Activated T-helper 2 cell treated with anti-CD3 and anti-CD28 coated beads, Interferon-gamma antibody, Interleukin-2, Interleukin-4, amounts not matched to agents 10 μg/mL and 5 μg/mL and 100 μg/mL, durations not matched to agents 14 hours and 24 hours and 36 hours (primary cell): Measurements from ENCODE around the gene NUMB. TPM values are rescaled to one million over a fixed set of nuclear protein-coding genes. Genes with fewer than 3 reads are reported as not detected.
"Not testable (repeated sequence)": the region's sequence is repeated elsewhere in the genome, so short reads cannot be mapped to it uniquely, and the experiment has no call there.

Source experiments
- DNase-seq: peaks from one replicate; pipeline ENCODE4 v3.0.0; 2021; ENCODE audit warnings: low spot score
- H3K27ac Mint-ChIP-seq: one replicate; pipeline ENCODE4 v1.8.0; 2021; ENCODE audit warnings: mixed read lengths
- H3K27me3 Mint-ChIP-seq: one replicate; pipeline ENCODE4 v1.8.0; 2021; ENCODE audit warnings: low read depth, mixed read lengths
- H3K36me3 Mint-ChIP-seq: one replicate; pipeline ENCODE4 v1.8.0; 2021; ENCODE audit warnings: low read depth, mixed read lengths
- H3K4me1 Mint-ChIP-seq: one replicate; pipeline ENCODE4 v1.8.0; 2021; ENCODE audit warnings: low read depth, mixed read lengths
- H3K4me3 Mint-ChIP-seq: one replicate; pipeline ENCODE4 v1.8.0; 2021; ENCODE audit warnings: low read depth, mild to moderate bottlenecking, moderate library complexity, mixed read lengths
- H3K9me3 Mint-ChIP-seq: one replicate; pipeline ENCODE4 v1.8.0; 2021; ENCODE audit warnings: mixed read lengths
- intact Hi-C: fragments of 100-400 bp; cut with micrococcal nuclease; formaldehyde crosslinking; loops from one replicate; pipeline ENCODE4 v1.15.1; 2023
- total RNA-seq: library from RNA; stranded (reverse); gene quantifications from 2 replicates; pipeline ENCODE4 v1.2.3, GENCODE V29; 2022

The NUMB gene
- total RNA-seq, 1 donor from 2014 or later, result 52.4 TPM

DNA sequence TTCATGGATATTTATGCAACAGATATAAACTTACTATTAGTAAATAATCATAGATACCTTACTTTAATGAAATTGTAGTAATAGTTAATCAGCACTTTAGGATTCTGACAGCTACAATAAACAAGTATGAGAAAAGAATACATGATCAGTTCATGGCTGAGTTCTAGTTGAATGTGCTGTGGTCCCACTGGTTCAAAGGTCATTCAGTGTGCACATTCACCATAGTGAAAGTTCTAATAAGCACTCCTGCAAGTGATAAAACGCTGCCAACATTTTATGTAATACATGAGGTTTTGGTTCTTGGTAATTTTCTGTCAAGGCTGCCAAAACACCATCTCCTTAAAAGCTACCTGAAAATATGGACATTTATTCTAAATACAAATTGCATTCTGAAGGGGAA lies 92.6 kb downstream of the NUMB start:
- no peaks in the 10 kb centered on the region for H3K4me1 Mint-ChIP-seq
- no peaks in the 10 kb centered on the region for H3K9me3 Mint-ChIP-seq
- peaks cover 8% of the 10 kb centered on the region for H3K36me3 Mint-ChIP-seq
- no peak for DNase-seq
- no peak overlapping the region for H3K27ac Mint-ChIP-seq
- H3K4me3 Mint-ChIP-seq, result no peak overlapping the region
- intact Hi-C loops, result no loop called here
- H3K27me3 Mint-ChIP-seq, result no peaks in the 10 kb centered on the region

DNA sequence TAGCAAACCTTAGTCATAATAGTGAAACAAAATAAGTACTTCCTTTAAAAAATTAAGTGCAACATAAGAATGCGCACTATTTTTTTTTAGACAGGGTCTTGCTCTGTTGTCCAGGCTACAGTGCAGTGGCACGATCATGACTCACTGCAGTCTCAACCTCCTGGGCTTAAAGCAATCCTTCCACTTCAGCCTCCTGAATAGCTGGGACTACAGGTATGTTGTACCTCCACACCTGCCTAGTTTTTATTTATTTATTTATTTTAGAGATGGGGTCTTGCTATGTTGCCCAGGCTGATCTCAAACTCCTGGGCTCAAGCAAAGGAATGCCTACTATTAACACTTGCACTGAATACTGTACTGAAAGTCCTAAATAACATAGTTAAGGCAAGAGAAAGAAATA lies 93.8 kb downstream of the NUMB start:
- DNase-seq, result no peak
- H3K27ac Mint-ChIP-seq, result no peak overlapping the region
- H3K4me1 Mint-ChIP-seq, result no peaks in the 10 kb centered on the region
- no peaks in the 10 kb centered on the region for H3K9me3 Mint-ChIP-seq
- H3K27me3 Mint-ChIP-seq, result no peaks in the 10 kb centered on the region
- H3K4me3 Mint-ChIP-seq, result no peak overlapping the region
- intact Hi-C loops, result no loop called here
- H3K36me3 Mint-ChIP-seq, result peaks cover 8% of the 10 kb centered on the region

- Mint-ChIP-seq H3K9me3 (no peaks in the 10 kb centered on the region), H3K27ac (peak overlapping the region; percentile 43), H3K4me1 (no peaks in the 10 kb centered on the region)
Observed at GRCh38 chr14:73359445-73359844, 98.9 kb downstream of the NUMB start.

GRCh38 chr14:73358187-73358586 lies 100.2 kb downstream of the NUMB start:
- H3K27me3 Mint-ChIP-seq, result no peaks in the 10 kb centered on the region
- no peak overlapping the region for H3K27ac Mint-ChIP-seq
- intact Hi-C loops, result no loop called here
- peaks cover 5% of the 10 kb centered on the region for H3K36me3 Mint-ChIP-seq
- H3K9me3 Mint-ChIP-seq, result no peaks in the 10 kb centered on the region
- no peaks in the 10 kb centered on the region for H3K4me1 Mint-ChIP-seq
- no peak overlapping the region for H3K4me3 Mint-ChIP-seq
- DNase-seq, result no peak

More at GRCh38 chr14:73359445-73359844, 98.9 kb downstream of the NUMB start:
- peaks cover 10% of the 10 kb centered on the region for H3K36me3 Mint-ChIP-seq
- intact Hi-C loops, result no loop called here
- H3K4me3 Mint-ChIP-seq, result no peak overlapping the region
- no peaks in the 10 kb centered on the region for H3K27me3 Mint-ChIP-seq
- DNase-seq, result no peak

DNA sequence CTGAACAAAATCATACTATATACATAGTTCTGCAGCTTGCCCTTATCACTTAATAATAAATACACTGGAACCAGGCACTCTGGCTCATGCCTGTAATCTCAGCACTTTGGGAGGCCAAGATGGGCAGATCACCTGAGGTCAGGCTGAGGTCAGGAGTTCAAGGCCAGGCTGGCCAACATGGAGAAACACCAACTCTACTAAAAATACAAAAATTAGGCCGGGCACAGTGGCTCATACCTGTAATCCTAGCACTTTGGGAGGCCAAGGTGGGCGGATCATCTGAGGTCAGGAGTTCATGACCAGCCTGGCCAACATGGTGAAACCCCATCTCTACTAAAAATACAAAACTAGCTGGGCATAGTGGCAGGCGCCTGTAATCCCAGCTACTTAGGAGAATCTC lies 109.3 kb downstream of the NUMB start:
- H3K4me3 Mint-ChIP-seq, intact Hi-C loops, H3K9me3 Mint-ChIP-seq, H3K27ac Mint-ChIP-seq, H3K27me3 Mint-ChIP-seq, DNase-seq, H3K36me3 Mint-ChIP-seq, H3K4me1 Mint-ChIP-seq: not testable (repeated sequence)

DNA sequence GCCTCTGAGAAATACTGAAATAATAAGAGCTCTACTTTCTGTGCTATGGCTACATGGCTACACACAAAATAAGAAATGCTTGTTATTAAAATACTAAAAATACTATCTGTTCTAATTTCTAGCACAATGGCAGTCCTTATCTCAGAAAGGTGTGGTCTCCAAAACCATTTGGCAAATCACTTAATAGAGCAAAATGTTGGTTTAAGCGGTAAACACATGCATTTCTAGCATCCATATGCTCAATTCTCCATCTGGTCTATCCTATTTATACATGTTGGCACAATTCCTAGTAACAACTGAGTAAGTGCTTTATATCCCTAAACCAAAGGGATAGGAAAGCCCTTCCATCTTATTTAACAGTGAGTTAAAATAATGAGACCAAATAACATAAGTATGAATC lies 114.0 kb downstream of the NUMB start:
- Mint-ChIP-seq H3K9me3 (no peaks in the 10 kb centered on the region), H3K4me1 (peaks cover 14% of the 10 kb centered on the region), H3K36me3 (no peaks in the 10 kb centered on the region), H3K27me3 (no peaks in the 10 kb centered on the region), H3K27ac (no peak overlapping the region), H3K4me3 (no peak overlapping the region)
- intact Hi-C loops, result no loop called here
- no peak for DNase-seq

DNA sequence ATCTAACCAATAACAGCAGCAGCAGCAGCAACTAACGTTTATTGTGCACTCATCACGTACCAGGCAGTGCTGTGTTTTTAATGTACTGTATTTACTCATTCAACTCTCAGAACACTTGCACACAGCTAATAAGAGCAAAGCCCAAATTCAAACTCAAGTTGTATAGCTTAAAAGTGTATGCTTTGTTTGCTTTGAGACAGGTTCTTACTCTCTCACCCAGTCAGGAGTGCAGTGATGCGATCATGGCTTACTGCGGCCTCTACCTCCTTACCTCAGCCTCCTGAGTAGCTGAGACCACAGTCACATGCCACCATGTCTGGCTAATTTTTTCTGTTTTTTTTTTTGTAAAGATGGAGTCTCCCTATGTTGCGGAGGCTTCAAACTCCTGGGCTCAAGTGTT lies 115.7 kb downstream of the NUMB start:
- DNase-seq, result no peak
- no peaks in the 10 kb centered on the region for H3K36me3 Mint-ChIP-seq
- H3K4me3 Mint-ChIP-seq, result no peak overlapping the region
- no peaks in the 10 kb centered on the region for H3K9me3 Mint-ChIP-seq
- H3K27me3 Mint-ChIP-seq, result no peaks in the 10 kb centered on the region
- peaks cover 14% of the 10 kb centered on the region for H3K4me1 Mint-ChIP-seq
- intact Hi-C loops, result no loop called here
- no peak overlapping the region for H3K27ac Mint-ChIP-seq

DNA sequence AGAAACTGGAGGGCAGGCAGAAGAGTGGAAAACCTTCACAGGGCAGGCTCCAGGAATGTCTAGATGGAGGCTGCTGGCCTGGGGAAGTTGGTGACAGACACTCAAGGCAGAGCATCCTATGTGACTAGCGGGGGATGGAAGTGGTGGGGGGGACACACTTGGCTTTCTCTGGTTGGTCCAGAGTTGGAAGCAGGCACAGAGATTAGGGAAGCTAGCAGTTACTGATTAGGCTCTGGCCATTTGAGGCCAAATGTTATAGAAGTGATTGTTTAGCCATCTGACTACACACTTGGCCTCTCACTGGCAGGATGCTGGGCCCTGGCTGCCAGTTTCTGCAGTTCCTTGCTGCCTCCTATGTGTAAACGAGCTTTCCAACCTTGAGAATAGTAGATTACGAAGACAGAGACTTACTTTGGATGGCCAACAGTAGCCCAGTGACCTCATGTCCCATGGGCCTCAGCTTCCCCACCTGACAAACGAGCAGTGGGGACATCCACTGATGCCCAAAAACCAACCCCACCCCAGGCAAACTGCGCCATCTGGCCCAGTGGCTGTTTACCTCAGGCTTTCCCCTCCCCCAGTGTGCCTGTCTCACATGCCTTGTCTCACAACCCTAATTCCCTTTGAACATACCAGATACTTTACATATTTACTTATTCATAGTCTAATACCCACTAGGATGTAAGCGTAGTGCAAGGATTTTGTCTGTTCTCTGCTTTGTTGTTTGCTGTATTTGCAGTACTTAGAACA lies 118.3 kb downstream of the NUMB start:
- intact Hi-C loops, result no loop called here
- peaks cover 11% of the 10 kb centered on the region for H3K4me1 Mint-ChIP-seq
- no peak overlapping the region for H3K4me3 Mint-ChIP-seq
- no peak for DNase-seq
- H3K27me3 Mint-ChIP-seq, result no peaks in the 10 kb centered on the region
- no peaks in the 10 kb centered on the region for H3K9me3 Mint-ChIP-seq
- no peaks in the 10 kb centered on the region for H3K36me3 Mint-ChIP-seq
- H3K27ac Mint-ChIP-seq, result no peak overlapping the region

GRCh38 chr14:73339206-73339605 lies 119.1 kb downstream of the NUMB start:
- Mint-ChIP-seq H3K4me3 (no peak overlapping the region), H3K36me3 (no peaks in the 10 kb centered on the region), H3K27me3 (no peaks in the 10 kb centered on the region), H3K4me1 (peaks cover 11% of the 10 kb centered on the region), H3K9me3 (no peaks in the 10 kb centered on the region), H3K27ac (no peak overlapping the region)
- DNase-seq, result no peak
- intact Hi-C loops, result no loop called here

GRCh38 chr14:73338551-73338950 lies 119.8 kb downstream of the NUMB start:
- Mint-ChIP-seq H3K4me3 (no peak overlapping the region), H3K9me3 (no peaks in the 10 kb centered on the region)

DNA sequence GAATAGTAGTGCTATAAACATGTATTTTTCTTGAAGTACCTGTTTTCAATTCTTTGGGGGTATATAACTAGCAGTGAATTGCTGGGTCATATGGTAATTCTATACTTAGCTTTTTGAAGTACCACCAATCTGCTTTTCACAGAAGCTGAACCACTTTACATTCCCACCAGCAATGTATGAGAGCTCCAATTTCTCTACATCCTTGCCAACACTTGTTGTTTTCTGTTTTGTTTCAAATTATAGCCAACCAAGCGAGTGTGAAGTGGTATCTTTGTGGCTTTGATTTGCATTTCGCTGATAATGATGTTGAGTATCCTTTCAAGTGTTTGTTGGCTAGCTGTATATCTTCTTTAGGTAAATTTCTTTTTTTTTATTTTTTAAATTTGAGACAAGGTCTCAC lies 125.3 kb downstream of the NUMB start:
- no peak for DNase-seq
- Mint-ChIP-seq H3K27ac (no peak overlapping the region), H3K4me1 (no peaks in the 10 kb centered on the region), H3K9me3 (no peaks in the 10 kb centered on the region), H3K36me3 (no peaks in the 10 kb centered on the region), H3K27me3 (no peaks in the 10 kb centered on the region), H3K4me3 (no peak overlapping the region)
- intact Hi-C loops, result no loop called here

More at GRCh38 chr14:73338551-73338950, 119.8 kb downstream of the NUMB start:
- peaks cover 11% of the 10 kb centered on the region for H3K4me1 Mint-ChIP-seq
- H3K27ac Mint-ChIP-seq, result no peak overlapping the region
- no peaks in the 10 kb centered on the region for H3K27me3 Mint-ChIP-seq
- intact Hi-C loops, result no loop called here
- H3K36me3 Mint-ChIP-seq, result no peaks in the 10 kb centered on the region
- no peak for DNase-seq

DNA sequence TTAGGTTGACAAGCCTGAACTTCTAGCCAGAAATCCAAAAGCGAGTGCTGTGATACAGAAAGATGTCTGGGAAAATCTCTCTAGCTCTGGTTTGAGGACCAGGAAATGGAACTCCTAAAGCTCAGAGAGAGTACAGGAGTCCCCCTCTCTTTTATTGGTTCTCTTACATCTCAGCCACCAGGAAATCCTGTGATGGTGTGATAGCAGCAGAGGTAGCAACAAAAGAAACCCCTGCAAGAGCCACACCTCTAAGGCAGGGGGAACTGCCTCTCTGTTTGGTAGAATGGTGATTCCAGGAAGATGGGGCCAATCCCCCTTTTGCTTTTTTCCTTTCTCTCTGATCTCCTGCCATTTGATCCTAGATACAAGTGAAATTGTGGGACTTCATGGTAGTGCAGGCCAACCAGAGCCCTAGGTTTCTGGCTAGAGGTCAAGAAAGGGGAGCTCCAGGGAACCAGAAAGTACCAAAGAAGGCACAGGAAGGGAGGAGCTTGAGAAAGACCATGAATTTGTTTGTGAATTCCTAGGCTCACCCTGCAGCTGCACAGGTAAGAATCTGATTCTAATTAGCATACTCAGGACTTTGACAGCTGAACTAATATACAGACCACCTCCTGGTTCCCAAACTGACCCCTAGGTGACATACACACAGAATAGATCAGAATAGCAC lies 132.6 kb downstream of the NUMB start:
- H3K27me3 Mint-ChIP-seq, result no peaks in the 10 kb centered on the region
- no peaks in the 10 kb centered on the region for H3K9me3 Mint-ChIP-seq
- H3K4me1 Mint-ChIP-seq, result peaks cover 27% of the 10 kb centered on the region
- peaks cover 7% of the 10 kb centered on the region for H3K36me3 Mint-ChIP-seq
- intact Hi-C loops, result no loop called here
- no peak overlapping the region for H3K27ac Mint-ChIP-seq
- H3K4me3 Mint-ChIP-seq, result no peak overlapping the region
- no peak for DNase-seq

GRCh38 chr14:73325063-73325462 lies 133.3 kb downstream of the NUMB start:
- intact Hi-C loops, result no loop called here
- Mint-ChIP-seq H3K9me3 (no peaks in the 10 kb centered on the region), H3K4me1 (peaks cover 27% of the 10 kb centered on the region), H3K4me3 (no peak overlapping the region), H3K36me3 (peaks cover 7% of the 10 kb centered on the region), H3K27ac (no peak overlapping the region), H3K27me3 (no peaks in the 10 kb centered on the region)
- DNase-seq, result no peak
